Right ventricle myocardium superior (tissue), 1 donor: ENCODE data around the gene PICK1. TPM values are rescaled to one million over a fixed set of nuclear protein-coding genes. Genes with fewer than 3 reads are reported as not detected.

Experiments used
- ATAC-seq: fragments of 200-7000 bp; cut with Tn5 transposase; one replicate; pipeline ENCODE4 v1.9.1; 2020; ENCODE audit warnings: mild to moderate bottlenecking; ENCODE audit not compliant: poor library complexity
- DNase-seq: peaks from one replicate; pipeline ENCODE4 v3.0.0-alpha.2; 2020
- intact Hi-C: fragments of 100-400 bp; cut with DNase I; formaldehyde crosslinking; loops from one replicate; pipeline ENCODE4 v1.11.2; 2022
- total RNA-seq: library from RNA; stranded (reverse); fragmentation: NEBNext Ultra II Directional; extraction: Animal tissue kit (Norgen Biotek cat#: 25700); gene quantifications from one replicate; pipeline ENCODE4 v1.2.1, GENCODE V29; 2021
- donor health status: DM: no; HTN: yes; CAD: no; lungs with severe emphysema.

The PICK1 gene
- total RNA-seq, 1 donor from 2014 or later: 20.4 TPM

- intact Hi-C loops: no loop called here
- DNase-seq (peak; percentile 43), ATAC-seq (no peak)
Measured at GRCh38 chr22:38081941-38082828, 25.0 kb downstream of the PICK1 start.

- ATAC-seq: no peak
- DNase-seq: peak; percentile 24
- intact Hi-C loops: no loop called here
Measured at GRCh38 chr22:38082986-38083710, 25.9 kb downstream of the PICK1 start.

GRCh38 chr22:38083931-38084631 is 26.9 kb downstream of the PICK1 start, which contains the start of gene SLC16A8:
Gene SLC16A8 (minus strand): TSS chr22:38084184. CDS start chr22:38082873, 1,311 bp downstream.
- no peak for ATAC-seq
- peak; percentile 34 for DNase-seq
- intact Hi-C loops: no loop called here

- intact Hi-C loops: no loop called here
- no peak for ATAC-seq
- peak; percentile 24 for DNase-seq
Measured at GRCh38 chr22:38085056-38085455, 27.9 kb downstream of the PICK1 start.

- intact Hi-C loops: no loop called here
- DNase-seq (no peak), ATAC-seq (no peak)
Measured at GRCh38 chr22:38085501-38085900, 28.3 kb downstream of the PICK1 start.

GRCh38 chr22:38086001-38086845 is 29.0 kb downstream of the PICK1 start:
- ATAC-seq: no peak
- intact Hi-C loops: no loop called here
- peak; percentile 13 for DNase-seq

- intact Hi-C loops: no loop called here
- DNase-seq (peak; percentile 40), ATAC-seq (no peak)
Measured at GRCh38 chr22:38086942-38087341, 29.7 kb downstream of the PICK1 start.

GRCh38 chr22:38087855-38088254 is 30.7 kb downstream of the PICK1 start:
- intact Hi-C loops: no loop called here

GRCh38 chr22:38088629-38089473 is 31.6 kb downstream of the PICK1 start:
- peak; percentile 45 for DNase-seq
- intact Hi-C loops: no loop called here

More at GRCh38 chr22:38087855-38088254, 30.7 kb downstream of the PICK1 start:
- ATAC-seq (no peak), DNase-seq (peak; percentile 17)

GRCh38 chr22:38089474-38089851 is 32.3 kb downstream of the PICK1 start:
- DNase-seq (peak; percentile 31), ATAC-seq (no peak)
- intact Hi-C loops: no loop called here

More at GRCh38 chr22:38088629-38089473, 31.6 kb downstream of the PICK1 start:
- peak; percentile 44 for ATAC-seq

GRCh38 chr22:38097058-38097457 is 39.9 kb downstream of the PICK1 start:
- ATAC-seq (no peak), DNase-seq (peak; percentile 17)
- intact Hi-C loops: no loop called here

GRCh38 chr22:38097557-38098409 is 40.6 kb downstream of the PICK1 start:
- ATAC-seq (no peak), DNase-seq (peak; percentile 36)
- intact Hi-C loops: no loop called here

GRCh38 chr22:38098410-38099249 is 41.4 kb downstream of the PICK1 start:
- ATAC-seq (no peak), DNase-seq (peak; percentile 25)
- intact Hi-C loops: no loop called here

GRCh38 chr22:38103641-38104040 is 46.4 kb downstream of the PICK1 start:
- intact Hi-C loops: no loop called here
- no peak for ATAC-seq
- peak; percentile 8 for DNase-seq

GRCh38 chr22:38104084-38104483 is 46.9 kb downstream of the PICK1 start:
- DNase-seq: peak; percentile 27
- no peak for ATAC-seq
- intact Hi-C loops: no loop called here
